ENCODE results near the gene HSPA8. TPM values are rescaled to one million over a fixed set of nuclear protein-coding genes. Genes with fewer than 3 reads are reported as not detected.
A peak's percentile ranks its signal among the peaks of the same experiment; 100 is the strongest.
"Not testable (repeated sequence)": the region's sequence is repeated elsewhere in the genome, so short reads cannot be mapped to it uniquely, and the experiment has no call there.

Gene HSPA8
- total RNA-seq, 3 donors from 2014 or later (not counting 1 experiment from before 2014, with no cell fraction given): 577 to 684 (median 633) TPM

GRCh38 chr11:123062892-123063825 lies 1.2 kb upstream of the HSPA8 start:
- no peaks in the 10 kb centered on the region for H3K27me3 ChIP-seq (ENCODE audit: control insufficient read depth, insufficient read depth, low read length)
- peak in 1 of 3 donors; percentile 0 for ATAC-seq
- intact Hi-C loops (cut with micrococcal nuclease): loop anchor here (5.0 kb wide), 1 partner anchor 211 kb away; no protein-coding TSS in a partner anchor

GRCh38 chr11:123062158-123062891 lies 389 bp upstream of the HSPA8 start:
- intact Hi-C loops (cut with micrococcal nuclease): loop anchor here (5.0 kb wide), 1 partner anchor 210 kb away; no protein-coding TSS in a partner anchor
- DNase-seq (peak; percentile 98 to 99), ATAC-seq (peak; percentile 78 to 93 (median 84))
- Mint-ChIP-seq H3K36me3 (peaks cover 39% of the 10 kb centered on the region), H3K27ac (peak overlapping the region; percentile 99 to 100), H3K27me3 (ENCODE audit: low read depth in 2 of 2) (no peaks in the 10 kb centered on the region), H3K4me1 (peaks cover 68 to 71% of the 10 kb centered on the region in 2 donors), H3K9me3 (no peaks in the 10 kb centered on the region), H3K4me3 (peak overlapping the region; percentile 98)
- Histone ChIP-seq H3K4me1 (ENCODE audit: control insufficient read depth, insufficient read depth, low read length) (peaks cover 47% of the 10 kb centered on the region), H3K36me3 (ENCODE audit: control insufficient read depth, insufficient read depth, low read length) (peaks cover 39% of the 10 kb centered on the region), H3K9me3 (ENCODE audit: control insufficient read depth, insufficient read depth, low read length) (no peaks in the 10 kb centered on the region), H3K4me3 (ENCODE audit: low read length) (peak overlapping the region; percentile 91), H3K27me3 (ENCODE audit: control insufficient read depth, insufficient read depth, low read length) (no peaks in the 10 kb centered on the region), H3K27ac (ENCODE audit: low read length) (peak overlapping the region; percentile 98)
- no peak for TF ChIP-seq CTCF (IDR thresholded peaks at IDR 0.05)
- under 1% methylated on average over 63 of the region's 63 CpGs for WGBS (ENCODE audit: insufficient coverage)

More at GRCh38 chr11:123062892-123063825, 1.2 kb upstream of the HSPA8 start:
- DNase-seq: peak; percentile 36 to 77
- Mint-ChIP-seq H3K27ac (peak overlapping the region; percentile 99 to 100), H3K9me3 (no peaks in the 10 kb centered on the region), H3K4me3 (peak overlapping the region; percentile 98), H3K27me3 (ENCODE audit: low read depth in 2 of 2) (no peaks in the 10 kb centered on the region), H3K36me3 (peaks cover 31% of the 10 kb centered on the region), H3K4me1 (peaks cover 59 to 63% of the 10 kb centered on the region in 2 donors)
- Histone ChIP-seq H3K4me3 (ENCODE audit: low read length) (peak overlapping the region; percentile 91), H3K4me1 (ENCODE audit: control insufficient read depth, insufficient read depth, low read length) (peaks cover 43% of the 10 kb centered on the region), H3K27ac (ENCODE audit: low read length) (peak overlapping the region; percentile 98), H3K9me3 (ENCODE audit: control insufficient read depth, insufficient read depth, low read length) (no peaks in the 10 kb centered on the region), H3K36me3 (ENCODE audit: control insufficient read depth, insufficient read depth, low read length) (peaks cover 31% of the 10 kb centered on the region)
- 2% methylated on average over 35 of the region's 37 CpGs for WGBS (ENCODE audit: insufficient coverage)
- no peak for TF ChIP-seq CTCF (IDR thresholded peaks at IDR 0.05)

GRCh38 chr11:123060277-123061000 lies 1.5 kb downstream of the HSPA8 start:
- H3K36me3 Mint-ChIP-seq: peaks cover 50% of the 10 kb centered on the region

DNA sequence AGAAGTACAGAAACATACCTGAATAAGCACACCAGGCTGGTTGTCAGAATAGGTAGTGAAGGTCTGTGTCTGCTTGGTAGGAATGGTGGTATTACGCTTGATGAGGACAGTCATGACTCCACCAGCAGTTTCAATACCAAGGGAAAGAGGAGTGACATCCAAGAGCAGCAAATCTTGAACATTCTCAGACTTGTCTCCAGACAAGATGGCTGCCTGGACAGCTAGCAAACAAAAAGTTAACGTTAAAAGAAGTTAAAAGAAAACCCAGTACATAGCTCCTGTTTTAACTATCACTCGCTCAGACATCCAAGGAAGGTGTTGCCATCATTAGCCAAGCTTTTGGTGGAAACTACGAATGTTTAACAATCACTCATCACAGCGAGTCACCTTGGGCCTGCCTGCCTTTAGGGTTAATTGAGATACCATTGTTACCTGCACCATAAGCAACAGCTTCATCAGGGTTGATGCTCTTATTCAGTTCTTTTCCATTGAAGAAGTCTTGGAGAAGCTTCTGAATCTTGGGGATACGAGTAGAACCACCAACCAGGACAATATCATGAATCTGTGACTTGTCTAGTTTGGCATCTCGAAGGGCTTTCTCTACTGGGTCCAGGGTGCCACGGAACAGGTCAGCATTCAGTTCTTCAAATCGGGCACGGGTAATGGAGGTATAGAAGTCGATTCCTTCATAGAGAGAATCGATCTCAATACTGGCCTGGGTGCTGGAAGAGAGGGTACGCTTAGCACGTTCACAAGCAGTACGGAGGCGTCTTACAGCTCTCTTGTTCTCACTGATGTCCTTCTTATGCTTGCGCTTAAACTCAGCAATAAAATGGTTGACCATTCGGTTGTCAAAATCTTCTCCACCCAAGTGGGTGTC lies 2.7 kb downstream of the HSPA8 start:
- H3K9me3 ChIP-seq (ENCODE audit: control insufficient read depth, insufficient read depth, low read length); ATAC-seq; H3K27me3 Mint-ChIP-seq (ENCODE audit: low read depth in 2 of 2); intact Hi-C loops (cut with micrococcal nuclease); H3K27me3 ChIP-seq (ENCODE audit: control insufficient read depth, insufficient read depth, low read length); H3K9me3 Mint-ChIP-seq: not testable (repeated sequence)
- peaks cover 58% of the 10 kb centered on the region for H3K4me1 ChIP-seq (ENCODE audit: control insufficient read depth, insufficient read depth, low read length)
- WGBS (ENCODE audit: insufficient coverage): 32% methylated on average over 18 of the region's 18 CpGs
- H3K4me1 Mint-ChIP-seq: peaks cover 80 to 88% of the 10 kb centered on the region in 2 donors
- peak overlapping the region; percentile 28 for H3K27ac ChIP-seq (ENCODE audit: low read length)
- peak in 1 of 2 donors; percentile 34 for DNase-seq
- H3K4me3 ChIP-seq (ENCODE audit: low read length): peak overlapping the region; percentile 91
- peaks cover 50% of the 10 kb centered on the region for H3K36me3 Mint-ChIP-seq
- peak overlapping the region; percentile 98 for H3K4me3 Mint-ChIP-seq
- peaks cover 67% of the 10 kb centered on the region for H3K36me3 ChIP-seq (ENCODE audit: control insufficient read depth, insufficient read depth, low read length)
- H3K27ac Mint-ChIP-seq: peak overlapping the region; percentile 99 to 100

More at GRCh38 chr11:123060277-123061000, 1.5 kb downstream of the HSPA8 start:
- H3K4me1 Mint-ChIP-seq: peaks cover 74 to 83% of the 10 kb centered on the region in 2 donors
- no peaks in the 10 kb centered on the region for H3K27me3 Mint-ChIP-seq (ENCODE audit: low read depth in 2 of 2)
- H3K36me3 ChIP-seq (ENCODE audit: control insufficient read depth, insufficient read depth, low read length): peaks cover 58% of the 10 kb centered on the region
- H3K4me3 Mint-ChIP-seq: peak overlapping the region; percentile 98
- no peak for TF ChIP-seq CTCF (IDR thresholded peaks at IDR 0.05)
- peak overlapping the region; percentile 98 for H3K27ac ChIP-seq (ENCODE audit: low read length)
- DNase-seq: peak in 1 of 2 donors; percentile 35
- WGBS (ENCODE audit: insufficient coverage): under 1% methylated on average over 8 of the region's 8 CpGs
- peak overlapping the region; percentile 91 for H3K4me3 ChIP-seq (ENCODE audit: low read length)
- H3K9me3 ChIP-seq (ENCODE audit: control insufficient read depth, insufficient read depth, low read length): no peaks in the 10 kb centered on the region
- H3K9me3 Mint-ChIP-seq: no peaks in the 10 kb centered on the region
- peaks cover 60% of the 10 kb centered on the region for H3K4me1 ChIP-seq (ENCODE audit: control insufficient read depth, insufficient read depth, low read length)
- ATAC-seq: no peak
- intact Hi-C loops (cut with micrococcal nuclease): loop anchor here (5.0 kb wide), 1 partner anchor 208 kb away; no protein-coding TSS in a partner anchor
- H3K27ac Mint-ChIP-seq: peak overlapping the region; percentile 99 to 100
- H3K27me3 ChIP-seq (ENCODE audit: control insufficient read depth, insufficient read depth, low read length): no peaks in the 10 kb centered on the region
